ENCODE measurements around the gene PKD2L1. TPM values are rescaled to one million over a fixed set of nuclear protein-coding genes. Genes with fewer than 3 reads are reported as not detected.

PKD2L1 gene
- total RNA-seq, 2 donors from 2014 or later = not detected

GRCh38 chr10:100349672-100350071, 19.6 kb upstream of the PKD2L1 start:
- H3K4me1 ChIP-seq = peaks cover 0 to 33% of the 10 kb centered on the region in 2 donors
- no peak overlapping the region for H3K4me3 ChIP-seq
- H3K36me3 ChIP-seq = no peaks in the 10 kb centered on the region
- no peak overlapping the region for H3K27ac ChIP-seq
- TF ChIP-seq CTCF (IDR thresholded peaks at IDR 0.05) = no peak
- no peaks in the 10 kb centered on the region for H3K9me3 ChIP-seq
- no peaks in the 10 kb centered on the region for H3K27me3 ChIP-seq
- no peak for DNase-seq (ENCODE audit: low spot score)

- Histone ChIP-seq H3K9me3 (no peaks in the 10 kb centered on the region), H3K4me3 (no peak overlapping the region), H3K36me3 (no peaks in the 10 kb centered on the region), H3K4me1 (peaks cover 0 to 33% of the 10 kb centered on the region in 2 donors), H3K27me3 (no peaks in the 10 kb centered on the region), H3K27ac (no peak overlapping the region)
- no peak for DNase-seq (ENCODE audit: low spot score)
- no peak for TF ChIP-seq CTCF (IDR thresholded peaks at IDR 0.05)
Measured at GRCh38 chr10:100349087-100349486, 19.1 kb upstream of the PKD2L1 start.

- H3K4me1 ChIP-seq = peaks cover 0 to 33% of the 10 kb centered on the region in 2 donors
- no peak for DNase-seq (ENCODE audit: low spot score)
- no peaks in the 10 kb centered on the region for H3K9me3 ChIP-seq
- no peaks in the 10 kb centered on the region for H3K36me3 ChIP-seq
- no peak for TF ChIP-seq CTCF (IDR thresholded peaks at IDR 0.05)
- no peak overlapping the region for H3K27ac ChIP-seq
- H3K4me3 ChIP-seq = no peak overlapping the region
- H3K27me3 ChIP-seq = no peaks in the 10 kb centered on the region
Measured at GRCh38 chr10:100348389-100348927, 18.4 kb upstream of the PKD2L1 start.

GRCh38 chr10:100347568-100348195, 17.7 kb upstream of the PKD2L1 start:
- Histone ChIP-seq H3K4me3 (peak overlapping the region; percentile 57 to 62), H3K36me3 (no peaks in the 10 kb centered on the region), H3K9me3 (no peaks in the 10 kb centered on the region), H3K4me1 (peaks cover 0 to 33% of the 10 kb centered on the region in 2 donors), H3K27me3 (no peaks in the 10 kb centered on the region), H3K27ac (peak overlapping the region in 1 of 2 donors; percentile 77)
- DNase-seq (ENCODE audit: low spot score) = no peak
- no peak for TF ChIP-seq CTCF (IDR thresholded peaks at IDR 0.05)

- TF ChIP-seq CTCF (IDR thresholded peaks at IDR 0.05) = no peak
- H3K9me3 ChIP-seq = no peaks in the 10 kb centered on the region
- peak within 1 kb of the TSS; percentile 11 to 77 for H3K27ac ChIP-seq
- H3K4me3 ChIP-seq = peak within 1 kb of the TSS; percentile 57 to 62
- DNase-seq (ENCODE audit: low spot score) = peak; percentile 87
- H3K36me3 ChIP-seq = no peaks in the 10 kb centered on the region
- peaks cover 0 to 33% of the 10 kb centered on the region in 2 donors for H3K4me1 ChIP-seq
- no peaks in the 10 kb centered on the region for H3K27me3 ChIP-seq
Measured at GRCh38 chr10:100346765-100347567, 16.9 kb upstream of the PKD2L1 start, which contains the start of gene SCD. SCD (plus strand) TSS chr10:100347233; CDS start chr10:100347505, 272 bp downstream.
